ENCODE results near the gene ATP11C. TPM values are rescaled to one million over a fixed set of nuclear protein-coding genes. Genes with fewer than 3 reads are reported as not detected.

The ATP11C gene
- total RNA-seq, 1 donor from 2014 or later = 36.3 TPM

GRCh38 chrX:139804482-139804881, 128.4 kb downstream of the ATP11C start:
- no peak for DNase-seq (ENCODE audit: low spot score)

- DNase-seq (ENCODE audit: low spot score) = no peak
These were observed 129.6 kb downstream of the ATP11C start for GRCh38 chrX:139803224-139803623.

- no peak for DNase-seq (ENCODE audit: low spot score)
These were observed 130.8 kb downstream of the ATP11C start for GRCh38 chrX:139802048-139802447.

GRCh38 chrX:139801397-139801813, 131.4 kb downstream of the ATP11C start:
- DNase-seq (ENCODE audit: low spot score) = no peak

GRCh38 chrX:139798701-139799100, 134.2 kb downstream of the ATP11C start:
- DNase-seq (ENCODE audit: low spot score) = no peak

- DNase-seq (ENCODE audit: low spot score) = no peak
These were observed 137.7 kb downstream of the ATP11C start for GRCh38 chrX:139795196-139795595.

- DNase-seq (ENCODE audit: low spot score) = no peak
These were observed 145.3 kb downstream of the ATP11C start for GRCh38 chrX:139787601-139788000.

GRCh38 chrX:139784807-139785206, 148.0 kb downstream of the ATP11C start:
- no peak for DNase-seq (ENCODE audit: low spot score)

- no peak for DNase-seq (ENCODE audit: low spot score)
These were observed 148.9 kb downstream of the ATP11C start for GRCh38 chrX:139783959-139784358.

GRCh38 chrX:139783030-139783429, 149.8 kb downstream of the ATP11C start:
- DNase-seq (ENCODE audit: low spot score) = no peak

- DNase-seq (ENCODE audit: low spot score) = no peak
These were observed 156.3 kb downstream of the ATP11C start for GRCh38 chrX:139776599-139776998.

GRCh38 chrX:139770366-139770765, 162.5 kb downstream of the ATP11C start:
- no peak for DNase-seq (ENCODE audit: low spot score)

- DNase-seq (ENCODE audit: low spot score) = no peak
These were observed 166.3 kb downstream of the ATP11C start for GRCh38 chrX:139766545-139766983.

- no peak for DNase-seq (ENCODE audit: low spot score)
These were observed 170.3 kb downstream of the ATP11C start for GRCh38 chrX:139762400-139763183.

GRCh38 chrX:139759637-139760036, 173.2 kb downstream of the ATP11C start:
- DNase-seq (ENCODE audit: low spot score) = no peak

GRCh38 chrX:139758809-139759208, 174.0 kb downstream of the ATP11C start:
- DNase-seq (ENCODE audit: low spot score) = no peak

GRCh38 chrX:139758250-139758649, 174.6 kb downstream of the ATP11C start:
- DNase-seq (ENCODE audit: low spot score) = no peak

- no peak for DNase-seq (ENCODE audit: low spot score)
These were observed 181.8 kb downstream of the ATP11C start for GRCh38 chrX:139751053-139751452.

GRCh38 chrX:139750390-139750789, 182.5 kb downstream of the ATP11C start:
- no peak for DNase-seq (ENCODE audit: low spot score)

- no peak for DNase-seq (ENCODE audit: low spot score)
These were observed 193.7 kb downstream of the ATP11C start for GRCh38 chrX:139739138-139739537.

GRCh38 chrX:139738581-139738980, 194.3 kb downstream of the ATP11C start:
- DNase-seq (ENCODE audit: low spot score) = no peak

GRCh38 chrX:139736151-139736550, 196.7 kb downstream of the ATP11C start:
- DNase-seq (ENCODE audit: low spot score) = no peak

- no peak for DNase-seq (ENCODE audit: low spot score)
These were observed 197.9 kb downstream of the ATP11C start for GRCh38 chrX:139734996-139735395.

- no peak for DNase-seq (ENCODE audit: low spot score)
These were observed 207.1 kb downstream of the ATP11C start for GRCh38 chrX:139725720-139726119.

Data from ureter (tissue), 1 donor.